NB4 (cell line): ENCODE measurements around the gene GRM1.

Experiments
- MYC ChIP-seq: IDR thresholded peaks from 2 replicates; pipeline ENCODE4 v1.6.1; 2011; ENCODE audit warnings: low read depth, low read length
- POLR2A ChIP-seq: IDR thresholded peaks from 2 replicates; pipeline ENCODE4 v1.6.1; 2011; ENCODE audit warnings: mild to moderate bottlenecking; ENCODE audit not compliant: insufficient read length; ENCODE audit errors: extremely low read depth
- TF ChIP-seq, protein P1 (sequence below): IDR thresholded peaks from one replicate; pipeline ENCODE4 v1.5.1; 2012; ENCODE audit warnings: low read depth, low read length
- TF ChIP-seq, protein P2 (sequence below): IDR thresholded peaks from 2 replicates; pipeline ENCODE4 v1.6.1; 2011; ENCODE audit warnings: low read depth, low read length

DNA sequence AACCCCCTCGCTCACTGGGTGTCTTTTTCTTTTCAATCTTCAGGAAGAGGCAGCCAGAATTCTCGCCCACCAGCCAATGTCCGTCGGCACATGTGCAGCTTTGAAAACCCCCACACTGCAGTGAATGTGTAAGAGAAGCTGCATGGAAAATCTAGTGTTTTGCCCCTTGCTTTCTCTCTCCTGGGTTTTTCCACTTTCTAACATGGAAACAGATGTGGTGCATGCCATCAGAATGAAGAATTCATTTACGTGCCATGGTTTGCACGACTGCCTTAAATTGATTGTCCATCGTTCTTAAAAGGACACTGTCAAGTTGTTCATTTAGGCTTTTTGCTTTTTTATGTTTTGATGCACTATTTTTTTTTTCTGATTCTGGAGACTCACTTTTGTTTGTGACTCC, 397.7 kb downstream of the GRM1 start:
- TF ChIP-seq, protein P1, sequence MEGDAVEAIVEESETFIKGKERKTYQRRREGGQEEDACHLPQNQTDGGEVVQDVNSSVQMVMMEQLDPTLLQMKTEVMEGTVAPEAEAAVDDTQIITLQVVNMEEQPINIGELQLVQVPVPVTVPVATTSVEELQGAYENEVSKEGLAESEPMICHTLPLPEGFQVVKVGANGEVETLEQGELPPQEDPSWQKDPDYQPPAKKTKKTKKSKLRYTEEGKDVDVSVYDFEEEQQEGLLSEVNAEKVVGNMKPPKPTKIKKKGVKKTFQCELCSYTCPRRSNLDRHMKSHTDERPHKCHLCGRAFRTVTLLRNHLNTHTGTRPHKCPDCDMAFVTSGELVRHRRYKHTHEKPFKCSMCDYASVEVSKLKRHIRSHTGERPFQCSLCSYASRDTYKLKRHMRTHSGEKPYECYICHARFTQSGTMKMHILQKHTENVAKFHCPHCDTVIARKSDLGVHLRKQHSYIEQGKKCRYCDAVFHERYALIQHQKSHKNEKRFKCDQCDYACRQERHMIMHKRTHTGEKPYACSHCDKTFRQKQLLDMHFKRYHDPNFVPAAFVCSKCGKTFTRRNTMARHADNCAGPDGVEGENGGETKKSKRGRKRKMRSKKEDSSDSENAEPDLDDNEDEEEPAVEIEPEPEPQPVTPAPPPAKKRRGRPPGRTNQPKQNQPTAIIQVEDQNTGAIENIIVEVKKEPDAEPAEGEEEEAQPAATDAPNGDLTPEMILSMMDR: no peak
- TF ChIP-seq, protein P2, sequence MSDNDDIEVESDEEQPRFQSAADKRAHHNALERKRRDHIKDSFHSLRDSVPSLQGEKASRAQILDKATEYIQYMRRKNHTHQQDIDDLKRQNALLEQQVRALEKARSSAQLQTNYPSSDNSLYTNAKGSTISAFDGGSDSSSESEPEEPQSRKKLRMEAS: no peak
- TF ChIP-seq POLR2A (no peak), MYC (no peak)
